ENCODE data around the gene ITGA8.
"Not testable (repeated sequence)": the region's sequence is repeated elsewhere in the genome, so short reads cannot be mapped to it uniquely, and the experiment has no call there.

Gene ITGA8

DNA sequence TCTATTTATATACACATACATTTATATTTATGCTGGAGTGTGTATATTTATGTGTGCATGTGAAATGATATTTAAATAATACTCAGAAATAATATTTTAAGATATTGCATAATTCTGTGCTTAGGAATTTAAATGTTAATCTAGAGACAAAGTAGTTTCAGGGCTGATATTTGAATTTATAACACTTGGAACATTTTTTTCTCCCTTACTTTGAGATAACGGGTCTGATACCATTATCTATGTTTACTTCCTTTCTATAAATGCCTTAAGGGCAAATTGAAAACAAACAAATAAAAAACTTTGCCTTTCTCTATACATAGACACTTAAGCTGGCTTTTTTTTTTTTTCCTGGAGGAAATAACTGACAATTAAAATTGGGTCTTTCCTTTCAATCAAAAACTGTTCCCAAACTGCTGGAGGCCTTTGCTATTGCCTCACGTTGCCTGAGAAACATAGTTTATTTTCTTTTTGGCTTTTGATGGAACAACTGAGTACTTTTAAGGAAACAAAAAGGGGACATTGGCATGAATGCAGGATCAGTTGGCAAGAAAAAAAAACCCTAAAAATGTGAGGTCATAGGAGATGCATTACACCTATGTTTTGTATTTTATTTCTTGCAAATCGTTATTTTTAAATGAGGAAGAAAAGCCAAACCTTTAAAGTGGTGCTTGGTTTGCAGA lies 98.7 kb downstream of the ITGA8 start:
- H3K4me3 ChIP-seq (ENCODE audit: low read depth, low read length) = no peak overlapping the region

DNA sequence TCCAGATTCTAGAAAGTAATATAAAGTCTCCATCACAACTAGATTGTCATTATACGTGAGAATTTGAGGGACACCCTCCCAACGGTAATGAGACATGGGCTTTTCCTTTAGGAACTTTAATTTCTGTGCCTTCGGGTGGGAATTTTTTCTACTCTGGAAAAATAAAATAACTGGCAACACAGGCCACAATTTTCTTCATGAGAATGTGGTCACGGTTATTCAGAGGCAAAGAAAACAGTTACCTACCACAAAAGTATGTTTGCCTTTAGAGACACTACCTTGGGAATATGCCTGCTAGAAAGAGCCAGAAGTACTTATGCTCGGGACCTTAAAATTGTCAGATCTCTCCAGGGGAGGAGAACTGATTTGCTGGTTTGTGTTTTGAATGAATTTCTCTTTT lies 99.4 kb downstream of the ITGA8 start:
- H3K4me3 ChIP-seq (ENCODE audit: low read depth, low read length) = no peak overlapping the region

DNA sequence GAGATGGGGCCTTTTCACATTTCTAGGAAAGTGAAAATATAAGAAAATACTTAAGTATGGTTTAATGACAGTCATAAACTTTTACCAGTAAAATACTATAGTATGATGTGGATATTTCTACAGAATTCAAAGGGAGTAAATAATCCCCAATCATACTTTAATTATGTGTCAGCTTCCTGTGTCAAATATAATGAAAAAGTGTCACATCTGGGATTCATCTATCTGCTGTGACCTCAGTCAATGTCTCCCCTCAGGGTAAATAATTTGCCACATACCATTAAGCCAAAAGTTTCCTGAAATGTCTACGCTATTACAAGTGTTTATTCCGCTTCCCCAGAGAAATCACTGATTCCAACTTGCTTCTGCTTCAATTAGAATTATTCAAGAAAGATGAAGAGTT lies 110.5 kb downstream of the ITGA8 start:
- no peak overlapping the region for H3K4me3 ChIP-seq (ENCODE audit: low read depth, low read length)

DNA sequence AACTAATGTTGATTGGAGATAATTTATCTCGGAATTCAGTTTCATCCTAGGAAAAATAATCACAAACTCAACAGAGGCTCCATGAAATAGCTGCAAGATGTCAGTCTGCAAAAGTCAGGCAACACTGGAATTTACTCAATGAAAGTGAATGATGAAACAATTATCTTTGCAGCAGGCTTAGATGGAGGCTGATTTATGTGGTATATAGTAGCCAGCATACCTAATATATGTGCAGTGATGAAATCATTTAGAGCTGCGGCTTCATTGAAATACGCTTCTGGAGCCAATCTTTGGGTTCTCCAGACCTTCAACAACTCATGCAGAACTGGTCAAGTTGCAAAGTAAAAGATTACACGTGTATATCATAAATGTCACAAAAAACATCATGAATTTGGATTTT lies 113.3 kb downstream of the ITGA8 start:
- no peak overlapping the region for H3K4me3 ChIP-seq (ENCODE audit: low read depth, low read length)

DNA sequence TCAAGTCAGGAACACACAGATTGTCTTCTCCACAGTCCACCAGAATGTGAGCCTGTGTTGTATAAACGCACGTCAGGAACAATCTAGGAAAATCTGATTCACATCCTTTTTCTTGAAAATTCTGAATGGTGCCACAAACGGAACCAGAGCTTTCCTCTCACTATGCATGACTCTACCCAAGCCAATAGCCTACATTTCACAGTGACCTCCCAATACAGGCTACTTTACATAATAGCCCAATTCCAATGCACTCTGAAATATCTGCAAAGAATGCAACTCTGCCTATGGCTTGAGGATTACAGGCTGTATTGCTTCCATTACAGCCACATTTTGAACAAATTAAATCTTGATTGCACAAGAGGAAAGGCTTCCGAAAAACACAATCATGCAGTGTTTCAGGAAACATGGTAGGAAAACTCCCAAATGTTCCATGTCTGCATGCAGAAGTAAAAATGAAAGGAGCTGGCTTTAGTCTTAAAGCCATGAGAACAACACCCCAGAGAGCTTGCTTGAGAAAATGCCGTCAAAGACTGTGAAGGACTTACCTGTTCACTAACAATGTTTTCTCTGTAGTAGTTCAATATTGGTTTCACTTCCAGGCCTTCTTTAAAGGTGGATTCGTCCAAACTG lies 113.9 kb downstream of the ITGA8 start:
- no peak overlapping the region for H3K4me3 ChIP-seq (ENCODE audit: low read depth, low read length)

DNA sequence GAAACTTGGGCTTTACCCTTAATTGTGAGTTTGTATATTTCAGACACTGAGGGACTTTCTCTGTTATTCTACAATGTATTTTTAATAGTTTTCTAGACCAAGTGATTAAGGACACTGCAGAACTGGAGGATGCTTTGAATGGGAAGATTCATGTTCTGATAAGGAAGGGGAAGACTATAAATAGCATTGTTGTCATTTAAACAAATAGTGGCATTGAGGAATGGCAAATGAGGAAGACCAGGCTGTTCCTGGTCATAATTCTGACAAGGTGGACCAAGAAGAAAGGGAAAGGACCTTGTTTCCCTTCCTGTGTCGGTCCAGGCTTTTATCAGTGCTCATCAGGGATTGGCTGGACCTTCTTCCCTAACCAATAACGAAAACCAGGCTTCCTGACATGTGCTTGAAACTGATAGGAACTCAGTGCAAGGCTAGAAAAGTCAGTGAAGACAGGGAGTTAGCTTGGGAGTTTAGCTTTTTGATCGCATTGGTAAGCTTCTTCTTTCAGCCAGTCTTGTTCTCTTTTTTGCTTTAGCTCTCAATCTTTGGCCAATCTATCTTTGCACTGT lies 116.2 kb downstream of the ITGA8 start:
- no peak overlapping the region for H3K4me3 ChIP-seq (ENCODE audit: low read depth, low read length)

DNA sequence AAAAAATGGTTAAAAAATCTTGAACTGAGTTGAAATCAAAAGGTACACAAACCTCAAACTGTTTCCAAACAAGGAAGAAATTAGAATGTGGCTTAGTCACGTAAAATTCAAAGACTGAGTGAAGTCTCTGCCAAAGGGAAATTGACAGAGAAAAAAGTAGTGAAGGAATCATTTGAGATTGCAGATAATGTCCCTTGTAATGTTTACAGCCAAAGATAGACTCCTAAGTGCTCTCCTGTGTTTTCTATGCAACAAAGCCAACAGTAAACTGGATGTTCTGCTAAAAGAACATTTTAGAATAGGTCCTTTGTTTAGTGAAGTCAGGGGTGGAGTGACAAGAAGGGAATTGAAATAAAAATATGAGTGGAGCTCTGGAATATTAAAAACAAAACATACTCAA lies 117.9 kb downstream of the ITGA8 start:
- no peak overlapping the region for H3K4me3 ChIP-seq (ENCODE audit: low read depth, low read length)

DNA sequence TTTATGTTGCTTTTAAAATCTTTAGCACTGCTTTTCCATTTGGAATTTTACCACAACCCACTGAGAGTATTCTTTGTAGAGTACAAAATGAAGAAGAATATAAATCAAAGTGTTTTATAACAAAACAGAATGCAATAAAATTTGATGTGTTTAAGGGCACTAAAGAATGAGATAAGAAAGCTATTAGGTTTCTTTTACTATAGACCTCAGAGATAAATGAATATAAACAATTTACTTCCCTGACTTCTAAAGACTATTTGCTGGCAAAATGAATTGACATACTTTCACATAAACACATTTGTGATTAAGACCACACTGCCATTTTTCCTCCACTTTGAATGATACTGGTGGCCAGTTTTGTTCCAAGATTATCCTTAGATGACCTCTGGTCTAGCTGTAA lies 124.5 kb downstream of the ITGA8 start:
- no peak overlapping the region for H3K4me3 ChIP-seq (ENCODE audit: low read depth, low read length)

DNA sequence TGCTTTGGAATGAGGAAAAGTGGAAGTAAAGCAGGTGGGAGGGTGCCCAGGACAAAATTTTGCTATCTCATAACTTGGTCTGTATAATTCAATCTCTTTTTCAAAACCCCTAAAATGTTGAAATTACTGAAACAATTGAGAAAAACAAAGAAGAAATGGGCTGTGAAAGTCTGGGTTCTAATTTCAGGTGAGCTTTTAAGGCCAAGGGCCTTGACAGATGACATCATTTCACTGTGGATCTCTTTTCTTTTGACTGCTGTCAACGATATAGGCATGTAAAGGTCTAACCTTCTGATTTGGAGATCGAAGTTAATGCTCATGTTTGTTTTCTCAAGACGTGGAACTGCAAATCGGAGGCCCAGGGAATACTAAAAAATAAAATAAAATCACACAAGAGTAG lies 127.8 kb downstream of the ITGA8 start:
- no peak overlapping the region for H3K4me3 ChIP-seq (ENCODE audit: low read depth, low read length)

DNA sequence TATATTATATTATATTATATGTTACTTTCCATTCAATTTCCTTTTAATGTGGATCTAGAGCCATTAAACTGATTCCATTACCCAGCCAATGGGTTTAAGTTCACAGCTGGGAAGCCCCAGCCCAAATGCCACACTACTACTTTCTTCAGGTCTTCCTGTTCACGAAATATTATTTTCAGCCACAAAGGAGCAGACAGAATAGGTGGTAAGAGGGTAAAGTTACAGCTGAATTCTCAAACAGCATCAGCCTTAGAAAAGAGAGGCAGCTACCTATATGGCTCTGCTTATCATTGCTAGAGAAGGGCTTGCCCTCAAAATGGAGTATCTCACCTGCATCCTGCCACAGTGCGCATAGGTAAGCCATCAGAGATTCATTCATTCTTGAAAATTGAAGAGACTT lies 128.3 kb downstream of the ITGA8 start:
- H3K4me3 ChIP-seq (ENCODE audit: low read depth, low read length) = no peak overlapping the region

DNA sequence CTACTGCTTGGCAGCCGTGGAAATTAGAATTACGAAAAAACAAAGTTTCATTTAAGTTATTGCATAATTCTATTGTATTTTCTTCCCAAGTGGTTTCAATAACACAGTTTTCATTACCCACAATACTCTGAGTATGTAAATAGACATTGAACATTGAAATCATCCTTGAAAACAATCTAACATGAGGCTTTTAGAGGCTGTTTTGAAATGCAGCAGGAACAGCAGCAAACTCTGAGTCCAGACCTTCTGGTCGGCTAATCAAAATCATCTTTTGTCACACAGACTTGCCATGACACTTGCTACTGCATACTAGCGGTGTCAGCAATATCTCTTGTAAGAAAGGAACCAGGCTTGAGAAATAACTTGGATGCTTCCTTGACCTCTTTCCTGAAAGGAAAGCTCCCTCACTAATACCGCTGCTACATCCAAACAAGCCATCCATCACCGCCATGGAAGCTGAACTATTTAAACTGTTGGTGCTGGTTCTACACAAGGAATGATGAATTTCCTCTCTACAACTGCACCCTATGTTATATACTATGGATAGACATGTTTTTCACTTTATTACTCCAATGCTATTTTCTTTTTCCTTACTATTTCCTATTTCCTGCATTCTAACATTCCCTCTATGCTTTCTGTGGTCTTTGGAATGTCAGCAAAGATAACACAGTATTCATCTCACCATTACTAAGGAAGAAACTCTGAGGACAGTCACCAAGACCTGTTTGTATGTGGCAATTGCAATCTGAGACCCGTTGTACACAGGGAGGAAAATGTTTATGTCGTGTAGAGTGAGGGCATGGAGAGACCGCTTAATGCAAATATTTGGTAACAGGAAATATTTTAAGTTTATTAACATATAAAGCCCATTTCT lies 130.8 kb downstream of the ITGA8 start:
- no peak overlapping the region for H3K4me3 ChIP-seq (ENCODE audit: low read depth, low read length)

DNA sequence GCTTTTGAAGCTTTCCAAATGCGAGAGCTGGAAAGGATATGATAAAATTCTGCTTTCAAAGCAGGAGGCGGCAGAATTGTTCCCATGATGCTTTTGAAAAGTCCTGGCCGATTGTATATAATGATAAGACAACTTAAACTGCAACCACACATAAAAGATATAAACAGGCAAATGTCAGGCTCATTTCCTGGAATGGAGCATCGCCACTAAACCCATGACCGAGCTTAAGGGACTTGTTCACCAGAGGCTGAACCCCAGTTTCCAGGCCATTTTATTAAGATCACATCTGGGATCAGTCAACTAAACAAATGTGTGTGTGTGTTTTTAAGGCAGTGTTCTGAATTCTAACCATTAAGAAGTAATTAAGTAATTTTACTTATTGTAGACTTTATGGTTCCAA lies 131.6 kb downstream of the ITGA8 start:
- H3K4me3 ChIP-seq (ENCODE audit: low read depth, low read length) = no peak overlapping the region

DNA sequence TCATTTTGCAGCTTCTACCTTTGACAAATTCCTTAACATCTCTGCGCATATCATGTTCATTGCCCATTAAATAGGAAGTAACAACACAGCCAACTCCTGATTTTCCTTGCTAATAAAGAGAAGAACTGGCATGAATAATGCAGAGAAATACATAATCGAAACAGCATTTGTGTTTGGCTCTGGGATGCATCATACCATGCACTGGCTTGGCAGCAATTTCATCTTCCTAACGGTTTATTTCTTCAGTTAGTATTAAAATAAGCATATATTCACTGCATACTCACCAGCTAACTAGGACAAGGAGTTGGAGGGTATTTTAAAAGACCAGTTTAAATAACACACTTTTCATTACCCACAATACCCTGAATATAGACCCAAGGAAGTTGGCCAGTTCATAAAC lies 132.5 kb downstream of the ITGA8 start:
- no peak overlapping the region for H3K4me3 ChIP-seq (ENCODE audit: low read depth, low read length)

DNA sequence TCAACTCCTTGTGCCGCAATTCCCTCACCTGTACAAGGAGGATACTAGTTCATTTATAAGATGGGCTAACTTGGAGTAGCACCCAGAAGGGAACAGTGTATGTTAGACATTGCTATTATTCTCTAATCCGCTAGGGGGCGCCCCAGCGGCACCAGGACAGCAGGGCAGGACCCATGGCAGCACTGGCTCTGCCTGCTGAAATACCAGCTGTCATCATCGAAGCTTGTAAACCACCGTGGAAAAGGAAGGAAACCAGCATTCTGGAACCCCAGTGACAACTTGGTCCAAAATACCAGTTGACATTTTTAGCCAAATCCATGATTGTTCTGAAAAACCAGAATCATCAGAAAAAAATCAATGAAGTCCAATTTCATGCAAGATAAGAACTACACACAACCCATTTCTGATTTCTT lies 134.4 kb downstream of the ITGA8 start:
- H3K4me3 ChIP-seq (ENCODE audit: low read depth, low read length) = no peak overlapping the region

DNA sequence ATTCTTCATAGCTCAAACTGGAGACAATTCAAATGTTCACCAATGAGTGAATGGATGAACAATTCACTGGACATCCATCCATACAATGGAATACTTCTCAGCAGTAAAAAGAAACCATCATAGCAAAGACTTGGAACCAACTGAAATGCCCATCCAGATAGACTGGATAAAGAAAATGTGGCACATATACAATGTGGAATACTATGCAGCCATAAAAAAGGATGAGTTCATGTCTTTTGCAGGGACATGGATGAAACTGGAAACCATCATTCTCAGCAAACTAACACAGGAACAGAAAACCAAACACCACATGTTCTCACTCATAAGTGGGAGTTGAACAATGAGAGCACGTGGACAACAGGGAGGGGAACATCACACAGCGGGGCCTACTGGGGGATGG lies 136.8 kb downstream of the ITGA8 start:
- not testable (repeated sequence) for H3K4me3 ChIP-seq (ENCODE audit: low read depth, low read length)

DNA sequence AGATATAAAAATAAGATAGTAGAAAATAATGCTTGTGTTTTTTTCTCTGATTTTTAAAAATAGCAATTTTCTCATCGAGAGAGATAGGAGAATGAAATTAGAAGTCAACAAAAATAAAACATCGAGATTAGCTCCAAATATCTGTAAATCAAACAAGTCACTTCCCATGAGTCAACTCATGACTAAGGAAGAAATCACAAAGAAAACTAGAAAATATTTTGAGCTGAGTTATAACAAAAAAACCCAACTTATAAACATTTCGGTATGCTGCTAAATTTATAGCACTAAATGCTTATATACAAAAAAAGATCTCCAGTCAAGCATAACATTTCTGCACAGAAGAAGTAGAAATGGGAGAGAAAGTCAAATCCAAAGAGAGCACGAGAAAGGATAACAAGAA lies 140.1 kb downstream of the ITGA8 start:
- no peak overlapping the region for H3K4me3 ChIP-seq (ENCODE audit: low read depth, low read length)

DNA sequence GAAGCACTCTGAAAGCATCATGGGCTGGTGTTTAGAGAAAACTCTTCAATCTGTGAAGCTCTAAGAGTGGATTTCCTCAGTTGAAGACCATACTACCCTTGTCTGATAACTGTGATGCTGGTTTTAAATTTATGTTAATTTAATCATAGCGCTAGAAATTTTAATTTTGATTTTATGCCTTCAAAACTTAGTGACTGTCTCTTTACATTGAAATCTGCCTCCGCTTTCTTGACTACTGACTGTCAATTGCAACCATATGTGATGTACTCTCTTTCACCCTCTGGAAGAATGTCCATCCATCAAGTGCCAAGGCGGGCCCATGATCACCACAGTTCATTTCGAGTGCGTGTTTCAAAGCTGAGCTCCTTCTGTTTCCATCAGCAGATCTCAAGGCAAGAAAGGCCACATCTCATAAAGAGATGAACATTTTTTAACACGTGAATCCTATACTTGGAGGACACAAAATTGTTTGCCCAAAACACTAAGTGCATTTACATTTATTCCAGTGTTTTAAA lies 147.1 kb downstream of the ITGA8 start:
- no peak overlapping the region for H3K4me3 ChIP-seq (ENCODE audit: low read depth, low read length)

DNA sequence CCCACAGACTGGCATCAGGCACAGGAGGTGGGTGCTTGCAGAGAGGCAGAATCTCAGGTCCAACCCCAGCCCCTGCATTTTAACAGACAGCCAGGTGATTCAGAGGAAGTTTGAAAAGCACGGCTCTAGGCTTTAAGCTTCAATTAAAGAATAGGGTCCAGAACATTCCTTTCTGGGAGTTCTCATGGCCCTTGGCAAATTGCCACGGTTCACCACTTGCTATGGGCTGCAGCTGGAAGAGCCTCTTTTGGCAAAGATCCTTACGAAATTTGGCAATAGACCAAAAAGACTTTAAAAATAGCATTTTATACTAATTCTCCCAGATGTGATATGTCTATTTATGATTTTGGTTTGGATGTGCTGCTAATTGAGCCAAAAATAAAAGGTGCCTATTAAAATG lies 148.1 kb downstream of the ITGA8 start:
- H3K4me3 ChIP-seq (ENCODE audit: low read depth, low read length) = no peak overlapping the region

DNA sequence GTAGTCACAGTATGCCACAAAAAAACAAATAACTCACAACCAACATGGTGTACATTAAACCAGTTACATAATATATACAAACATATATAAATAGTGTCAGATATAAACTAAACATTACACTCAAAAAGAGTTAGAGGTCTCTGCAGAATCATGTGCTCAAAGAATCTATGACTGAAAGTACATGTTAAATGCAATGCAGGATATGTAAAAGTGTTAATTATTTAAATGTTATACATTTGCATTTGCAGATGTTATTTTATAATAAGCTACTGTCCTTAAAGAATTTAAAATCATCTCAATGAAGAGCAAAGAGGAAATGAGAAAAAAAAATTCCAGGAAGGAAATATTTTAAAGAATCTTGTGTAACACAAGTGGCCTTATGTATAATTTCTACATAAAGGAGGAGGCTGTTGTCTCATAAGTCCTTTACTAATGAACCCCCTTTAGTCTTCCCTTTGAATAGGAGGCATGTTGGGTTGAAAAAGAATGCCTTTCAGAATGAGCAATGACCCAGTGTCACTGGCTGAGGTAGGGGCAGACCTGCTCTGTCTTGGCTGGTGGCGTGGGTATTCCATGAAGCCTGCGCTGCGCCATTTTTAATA lies 148.9 kb downstream of the ITGA8 start:
- no peak overlapping the region for H3K4me3 ChIP-seq (ENCODE audit: low read depth, low read length)

DNA sequence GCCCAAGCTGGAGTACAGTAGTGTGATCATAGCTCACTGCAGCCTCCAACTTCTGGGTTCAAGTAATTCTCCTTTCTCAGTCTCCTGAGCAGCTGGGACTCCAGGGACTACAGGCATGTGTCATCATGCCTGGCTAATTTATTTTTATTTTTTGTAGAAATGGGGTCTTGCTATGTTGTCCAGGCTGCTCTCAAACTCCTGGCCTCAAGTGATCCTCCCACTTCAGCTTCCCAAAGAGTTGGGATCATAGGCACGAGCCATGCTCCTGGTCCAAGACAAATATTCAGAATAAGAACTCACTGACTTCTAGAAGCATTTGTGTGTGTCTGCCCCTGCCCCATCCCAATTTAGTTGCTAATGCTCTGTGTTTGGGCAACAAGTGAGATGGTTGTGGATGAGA lies 151.8 kb downstream of the ITGA8 start:
- no peak overlapping the region for H3K4me3 ChIP-seq (ENCODE audit: low read depth, low read length)

DNA sequence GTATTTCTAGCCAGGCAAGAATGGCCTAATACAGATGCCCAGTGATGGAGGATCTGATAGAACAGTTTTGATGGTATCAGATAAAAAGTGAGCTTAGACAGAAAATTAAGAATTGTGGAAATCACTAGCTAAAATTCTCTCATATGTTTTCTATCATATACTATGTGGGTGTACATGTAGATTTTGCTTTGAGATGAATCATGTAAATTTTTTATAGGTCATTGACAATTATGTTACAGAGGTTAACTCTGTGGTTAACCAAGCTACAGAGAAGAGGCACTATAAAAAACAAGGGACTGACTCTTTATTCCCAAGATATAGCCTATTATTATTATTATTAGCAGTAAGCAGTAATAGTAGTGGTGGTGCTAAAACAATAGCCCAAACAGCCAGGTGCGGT lies 156.5 kb downstream of the ITGA8 start:
- no peak overlapping the region for H3K4me3 ChIP-seq (ENCODE audit: low read depth, low read length)
